IPS-18a (cell line): ENCODE data around the gene MED13.

Experiments
- H3K27ac ChIP-seq: one replicate; pipeline ENCODE4 v1.5.1; 2013; ENCODE audit warnings: low read length
- H3K27me3 ChIP-seq: one replicate; pipeline ENCODE4 v1.6.1; 2013; ENCODE audit warnings: mild to moderate bottlenecking, low read length; ENCODE audit not compliant: control insufficient read depth, insufficient read depth
- H3K36me3 ChIP-seq: one replicate; pipeline ENCODE4 v1.6.1; 2013; ENCODE audit warnings: low read depth, low read length; ENCODE audit not compliant: control insufficient read depth
- H3K4me1 ChIP-seq: one replicate; pipeline ENCODE4 v1.6.1; 2013; ENCODE audit warnings: low read depth, low read length; ENCODE audit not compliant: control insufficient read depth
- H3K4me3 ChIP-seq: one replicate; pipeline ENCODE4 v1.5.1; 2013; ENCODE audit warnings: low read length
- H3K9ac ChIP-seq: one replicate; pipeline ENCODE4 v1.6.1; 2013; ENCODE audit warnings: mild to moderate bottlenecking, low read length, moderate library complexity
- H3K9me3 ChIP-seq: one replicate; pipeline ENCODE4 v1.6.1; 2013; ENCODE audit warnings: low read depth, low read length; ENCODE audit not compliant: control insufficient read depth

MED13 gene

DNA sequence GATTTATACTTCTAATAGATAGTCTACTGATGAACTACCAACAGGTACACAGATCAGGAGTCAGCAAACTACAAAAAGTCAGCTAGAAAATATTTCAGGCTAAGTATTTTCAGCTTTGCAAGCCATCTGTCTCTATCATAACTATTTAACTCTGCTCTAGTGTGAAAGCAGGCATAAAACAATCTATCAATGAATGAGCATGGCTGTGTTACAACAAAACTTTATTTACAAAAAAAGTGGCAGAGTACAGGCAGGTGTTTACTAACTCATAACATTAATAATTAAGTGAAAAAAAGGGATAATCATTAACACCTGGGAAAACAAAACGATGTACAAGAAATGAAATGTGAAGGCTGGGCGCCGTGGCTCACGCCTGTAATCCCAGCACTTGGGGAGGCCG lies 15.8 kb downstream of the MED13 start:
- Histone ChIP-seq H3K27me3 (no peaks in the 10 kb centered on the region), H3K27ac (no peak overlapping the region), H3K9ac (no peak overlapping the region), H3K9me3 (no peaks in the 10 kb centered on the region), H3K4me3 (no peak overlapping the region), H3K36me3 (peaks cover 71% of the 10 kb centered on the region), H3K4me1 (no peaks in the 10 kb centered on the region)

DNA sequence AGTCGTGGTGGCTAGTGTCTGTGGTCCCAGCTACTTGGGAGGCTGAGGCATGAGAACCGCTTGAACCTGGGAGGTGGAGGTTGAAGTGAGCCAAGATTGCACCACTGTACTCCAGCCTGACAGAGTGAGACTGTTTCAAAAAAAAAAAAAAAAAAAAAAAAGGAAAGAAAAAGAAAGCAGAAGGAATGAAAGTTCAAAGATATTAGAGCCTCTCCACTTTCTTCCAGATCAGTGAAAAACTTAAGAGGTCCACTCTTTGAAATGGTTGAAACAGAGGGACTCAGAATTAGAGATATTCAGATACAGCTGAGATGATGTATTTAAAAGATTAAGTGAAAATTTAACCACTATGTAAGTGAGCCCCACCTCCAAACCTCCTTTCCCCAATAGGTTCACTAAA lies 16.8 kb downstream of the MED13 start:
- peaks cover 76% of the 10 kb centered on the region for H3K36me3 ChIP-seq
- no peak overlapping the region for H3K27ac ChIP-seq
- no peaks in the 10 kb centered on the region for H3K4me1 ChIP-seq
- H3K9me3 ChIP-seq = no peaks in the 10 kb centered on the region
- H3K27me3 ChIP-seq = no peaks in the 10 kb centered on the region
- no peak overlapping the region for H3K9ac ChIP-seq
- H3K4me3 ChIP-seq = no peak overlapping the region

- Histone ChIP-seq H3K4me3 (no peak overlapping the region), H3K4me1 (no peaks in the 10 kb centered on the region), H3K27me3 (no peaks in the 10 kb centered on the region), H3K36me3 (peaks cover 74% of the 10 kb centered on the region), H3K9ac (no peak overlapping the region), H3K9me3 (no peaks in the 10 kb centered on the region), H3K27ac (no peak overlapping the region)
Measured at GRCh38 chr17:62045517-62045916, 19.6 kb downstream of the MED13 start.

GRCh38 chr17:62045109-62045508 lies 20.0 kb downstream of the MED13 start:
- Histone ChIP-seq H3K9me3 (no peaks in the 10 kb centered on the region), H3K27ac (no peak overlapping the region), H3K36me3 (peaks cover 74% of the 10 kb centered on the region), H3K9ac (no peak overlapping the region), H3K27me3 (no peaks in the 10 kb centered on the region), H3K4me3 (no peak overlapping the region), H3K4me1 (no peaks in the 10 kb centered on the region)

- H3K9me3 ChIP-seq = no peaks in the 10 kb centered on the region
- no peak overlapping the region for H3K9ac ChIP-seq
- peaks cover 67% of the 10 kb centered on the region for H3K36me3 ChIP-seq
- H3K27ac ChIP-seq = no peak overlapping the region
- H3K27me3 ChIP-seq = no peaks in the 10 kb centered on the region
- no peaks in the 10 kb centered on the region for H3K4me1 ChIP-seq
- H3K4me3 ChIP-seq = no peak overlapping the region
Measured at GRCh38 chr17:62043602-62044001, 21.5 kb downstream of the MED13 start.

- Histone ChIP-seq H3K27me3 (no peaks in the 10 kb centered on the region), H3K4me1 (no peaks in the 10 kb centered on the region), H3K9ac (no peak overlapping the region), H3K4me3 (no peak overlapping the region), H3K27ac (no peak overlapping the region), H3K36me3 (peaks cover 62% of the 10 kb centered on the region), H3K9me3 (no peaks in the 10 kb centered on the region)
Measured at GRCh38 chr17:62043140-62043539, 21.9 kb downstream of the MED13 start.

GRCh38 chr17:62038248-62038647 lies 26.8 kb downstream of the MED13 start:
- no peak overlapping the region for H3K27ac ChIP-seq
- no peaks in the 10 kb centered on the region for H3K4me1 ChIP-seq
- H3K4me3 ChIP-seq = no peak overlapping the region
- H3K9ac ChIP-seq = no peak overlapping the region
- H3K27me3 ChIP-seq = no peaks in the 10 kb centered on the region
- H3K9me3 ChIP-seq = no peaks in the 10 kb centered on the region
- H3K36me3 ChIP-seq = peaks cover 41% of the 10 kb centered on the region

DNA sequence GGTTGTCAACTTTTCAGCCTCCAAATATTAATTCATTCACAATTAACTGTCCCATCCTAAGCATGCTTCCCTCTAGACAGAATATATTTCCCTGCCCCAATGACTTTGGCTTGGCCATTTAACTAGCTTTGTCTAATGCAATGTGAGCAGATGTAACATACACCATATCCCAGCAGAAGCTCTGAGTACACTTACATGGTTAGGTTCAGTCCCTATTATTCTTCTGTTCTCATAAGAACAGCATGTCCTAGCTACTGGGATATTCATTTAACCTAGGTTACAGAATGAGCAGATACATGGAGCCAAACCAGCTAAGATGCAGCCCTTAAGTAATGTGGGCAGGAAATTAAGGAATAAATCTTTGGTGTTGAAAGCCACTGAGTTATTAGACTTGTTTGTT lies 31.8 kb downstream of the MED13 start:
- no peak overlapping the region for H3K27ac ChIP-seq
- H3K9ac ChIP-seq = no peak overlapping the region
- H3K9me3 ChIP-seq = no peaks in the 10 kb centered on the region
- peaks cover 56% of the 10 kb centered on the region for H3K36me3 ChIP-seq
- no peak overlapping the region for H3K4me3 ChIP-seq
- H3K27me3 ChIP-seq = no peaks in the 10 kb centered on the region
- H3K4me1 ChIP-seq = no peaks in the 10 kb centered on the region

- no peaks in the 10 kb centered on the region for H3K9me3 ChIP-seq
- no peaks in the 10 kb centered on the region for H3K4me1 ChIP-seq
- no peaks in the 10 kb centered on the region for H3K27me3 ChIP-seq
- no peak overlapping the region for H3K9ac ChIP-seq
- no peak overlapping the region for H3K27ac ChIP-seq
- peaks cover 63% of the 10 kb centered on the region for H3K36me3 ChIP-seq
- no peak overlapping the region for H3K4me3 ChIP-seq
Measured at GRCh38 chr17:62032480-62032879, 32.6 kb downstream of the MED13 start.

DNA sequence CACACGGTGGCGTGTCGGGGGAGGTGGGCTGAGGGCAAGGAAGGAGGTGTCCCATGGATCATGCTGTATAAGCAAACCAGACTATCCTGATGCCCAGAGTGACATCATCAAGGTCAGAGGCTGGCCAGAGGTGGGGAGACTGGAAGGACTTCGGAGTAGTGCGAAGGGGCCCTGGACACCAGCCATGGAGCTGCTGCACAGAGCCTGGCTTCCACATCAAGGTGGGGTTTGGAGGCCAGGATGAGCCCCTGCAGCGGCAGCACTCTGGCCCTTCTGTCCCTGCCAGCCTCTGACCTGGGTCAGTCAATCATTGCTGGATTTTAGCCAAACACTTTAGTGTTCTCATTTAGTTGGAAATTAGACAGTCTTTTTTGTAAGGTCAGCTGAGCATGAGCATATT lies 34.8 kb downstream of the MED13 start:
- Histone ChIP-seq H3K4me1 (no peaks in the 10 kb centered on the region), H3K27me3 (no peaks in the 10 kb centered on the region), H3K4me3 (no peak overlapping the region), H3K9ac (no peak overlapping the region), H3K36me3 (peaks cover 84% of the 10 kb centered on the region), H3K9me3 (no peaks in the 10 kb centered on the region), H3K27ac (no peak overlapping the region)

DNA sequence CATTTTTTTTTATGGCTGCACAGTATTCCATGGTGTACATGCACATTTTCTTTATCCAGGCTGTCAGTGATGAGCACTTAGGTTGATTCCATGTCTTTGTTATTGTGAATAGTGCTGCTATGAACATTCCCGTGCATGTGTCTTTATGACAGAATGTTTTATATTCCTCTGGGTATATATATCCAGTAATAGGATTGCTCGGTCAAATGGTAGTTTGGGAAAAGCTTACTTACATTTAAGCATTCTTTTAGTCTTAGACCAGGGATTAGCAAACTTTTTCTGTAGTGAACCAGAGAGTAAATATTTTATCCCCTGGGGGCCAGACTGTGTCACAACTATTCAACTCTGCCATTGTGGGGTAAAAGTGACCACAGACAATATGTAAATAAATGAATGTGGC lies 40.2 kb downstream of the MED13 start:
- H3K27ac ChIP-seq = no peak overlapping the region
- H3K9me3 ChIP-seq = no peaks in the 10 kb centered on the region
- no peaks in the 10 kb centered on the region for H3K4me1 ChIP-seq
- H3K36me3 ChIP-seq = peaks cover 73% of the 10 kb centered on the region
- H3K9ac ChIP-seq = no peak overlapping the region
- no peaks in the 10 kb centered on the region for H3K27me3 ChIP-seq
- no peak overlapping the region for H3K4me3 ChIP-seq

DNA sequence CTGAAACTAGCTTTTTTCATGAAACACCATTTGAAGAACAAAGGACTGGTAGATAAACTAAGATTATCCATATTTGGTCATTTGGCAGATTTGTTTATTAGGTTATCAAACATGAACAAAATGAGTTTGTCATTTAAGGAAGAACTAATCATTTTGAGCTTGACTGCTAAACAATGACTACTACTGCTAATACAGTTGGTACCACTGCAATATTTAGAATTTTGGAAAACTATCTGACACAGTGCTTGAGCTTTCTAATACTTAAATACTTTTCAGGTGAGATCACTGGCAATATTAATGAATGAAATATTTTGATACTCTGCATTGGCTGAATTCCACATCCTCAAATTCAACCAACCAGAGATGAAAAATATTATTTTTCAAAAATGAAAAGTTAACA lies 47.2 kb downstream of the MED13 start:
- Histone ChIP-seq H3K4me3 (no peak overlapping the region), H3K4me1 (no peaks in the 10 kb centered on the region), H3K27ac (no peak overlapping the region), H3K27me3 (no peaks in the 10 kb centered on the region), H3K9me3 (no peaks in the 10 kb centered on the region), H3K36me3 (peaks cover 30% of the 10 kb centered on the region), H3K9ac (no peak overlapping the region)
